ENCODE results near the gene BEND5. TPM values are rescaled to one million over a fixed set of nuclear protein-coding genes. Genes with fewer than 3 reads are reported as not detected.
A peak's percentile ranks its signal among the peaks of the same experiment; 100 is the strongest.

Gene BEND5
- total RNA-seq (11.8 TPM), polyA plus RNA-seq (ENCODE audit: insufficient read depth in 1 of 8, insufficient read length in 8 of 8, low replicate concordance in 1 of 8) (10 to 100 TPM in 6 of 8 donors, 1 to 10 TPM in 2; 8.0 to 20.1 (median 12.7) TPM)
- long read RNA-seq, donor 1, partial matches to known transcripts = 0 of 3 reads
- long read RNA-seq, donor 1, other reads (novel, unspliced or antisense) = 0 of 3 reads
- long read RNA-seq, donor 2, partial matches to known transcripts = 0 of 1 reads
- long read RNA-seq, donor 2, other reads (novel, unspliced or antisense) = 0 of 1 reads
- long read RNA-seq, donor 3, partial matches to known transcripts = 0 of 5 reads
- long read RNA-seq, donor 3, other reads (novel, unspliced or antisense) = 0 of 5 reads
- long read RNA-seq, donor 4 = 0 reads
- long read RNA-seq, donor 5, transcript BEND5-201 (6 exons, 1,716 nt) = major isoform, 9 of 9 reads
- long read RNA-seq, donor 5, partial matches to known transcripts = 0 of 9 reads
- long read RNA-seq, donor 5, other reads (novel, unspliced or antisense) = 0 of 9 reads
- long read RNA-seq, donor 6, transcript BEND5-201 (6 exons, 1,716 nt) = major isoform, 6 of 7 reads
- long read RNA-seq, donor 6, partial matches to known transcripts = 0 of 7 reads
- long read RNA-seq, donor 6, other reads (novel, unspliced or antisense) = 0 of 7 reads
- long read RNA-seq, donor 7, partial matches to known transcripts = 0 of 6 reads
- long read RNA-seq, donor 7, other reads (novel, unspliced or antisense) = 0 of 6 reads
- long read RNA-seq, donor 8, transcript BEND5-201 (6 exons, 1,716 nt) = major isoform, 8 of 12 reads
- long read RNA-seq, donor 8, partial matches to known transcripts = 0 of 12 reads
- long read RNA-seq, donor 8, other reads (novel, unspliced or antisense) = 0 of 12 reads
- long read RNA-seq, donor 9, partial matches to known transcripts = 0 of 1 reads
- long read RNA-seq, donor 9, other reads (novel, unspliced or antisense) = 0 of 1 reads
- long read RNA-seq, donor 10, partial matches to known transcripts = 0 of 2 reads
- long read RNA-seq, donor 10, other reads (novel, unspliced or antisense) = 0 of 2 reads
- long read RNA-seq, donor 11, partial matches to known transcripts = 0 of 5 reads
- long read RNA-seq, donor 11, other reads (novel, unspliced or antisense) = 0 of 5 reads

GRCh38 chr1:48776393-48777218 lies at the start of gene BEND5:
BEND5 (minus strand) TSS chr1:48776891; CDS start chr1:48776831, 60 bp downstream.
- under 1% methylated on average over 65 of the region's 73 CpGs for WGBS (ENCODE audit: insufficient coverage)
- peak within 1 kb of the TSS; percentile 81 for H3K4me3 ChIP-seq (ENCODE audit: low read length)
- no peaks in the 10 kb centered on the region for H3K27me3 ChIP-seq (ENCODE audit: control insufficient read depth, insufficient read depth, low read length)

GRCh38 chr1:48823168-48823567 lies 46.5 kb upstream of the BEND5 start:
- DNase-seq = no peak
- no peaks in the 10 kb centered on the region for H3K36me3 ChIP-seq (ENCODE audit: control insufficient read depth, insufficient read depth, low read length)

More at GRCh38 chr1:48776393-48777218, at the start of gene BEND5:
- H3K36me3 ChIP-seq (ENCODE audit: control insufficient read depth, insufficient read depth, low read length) = peaks cover 16% of the 10 kb centered on the region
- DNase-seq = peak; percentile 94
- H3K27ac ChIP-seq (ENCODE audit: low read length) = peak within 1 kb of the TSS; percentile 75
- H3K4me1 ChIP-seq (ENCODE audit: control insufficient read depth, insufficient read depth, low read length) = peaks cover 20% of the 10 kb centered on the region
- H3K9me3 ChIP-seq (replicated peaks; ENCODE audit: control insufficient read depth, low read depth, low read length) = no peaks in the 10 kb centered on the region

GRCh38 chr1:48820491-48820890 lies 43.8 kb upstream of the BEND5 start:
- no CpG with 5 or more reads among the region's 3 CpGs for WGBS (ENCODE audit: insufficient coverage)
- Histone ChIP-seq H3K9me3 (replicated peaks; ENCODE audit: control insufficient read depth, low read depth, low read length) (no peaks in the 10 kb centered on the region), H3K36me3 (ENCODE audit: control insufficient read depth, insufficient read depth, low read length) (no peaks in the 10 kb centered on the region), H3K4me1 (ENCODE audit: control insufficient read depth, insufficient read depth, low read length) (no peaks in the 10 kb centered on the region), H3K27ac (ENCODE audit: low read length) (no peak overlapping the region), H3K4me3 (ENCODE audit: low read length) (no peak overlapping the region), H3K27me3 (ENCODE audit: control insufficient read depth, insufficient read depth, low read length) (no peaks in the 10 kb centered on the region)
- DNase-seq = no peak

More at GRCh38 chr1:48823168-48823567, 46.5 kb upstream of the BEND5 start:
- H3K27me3 ChIP-seq (ENCODE audit: control insufficient read depth, insufficient read depth, low read length) = peaks cover 2% of the 10 kb centered on the region
- H3K27ac ChIP-seq (ENCODE audit: low read length) = no peak overlapping the region
- H3K4me3 ChIP-seq (ENCODE audit: low read length) = no peak overlapping the region
- H3K9me3 ChIP-seq (replicated peaks; ENCODE audit: control insufficient read depth, low read depth, low read length) = no peaks in the 10 kb centered on the region
- H3K4me1 ChIP-seq (ENCODE audit: control insufficient read depth, insufficient read depth, low read length) = no peaks in the 10 kb centered on the region

GRCh38 chr1:48817505-48818114 lies 40.9 kb upstream of the BEND5 start:
- peak; percentile 63 for DNase-seq
- H3K27me3 ChIP-seq (ENCODE audit: control insufficient read depth, insufficient read depth, low read length) = no peaks in the 10 kb centered on the region
- WGBS (ENCODE audit: insufficient coverage) = 86% methylated on average over 1 of the region's 4 CpGs

GRCh38 chr1:48810740-48811139 lies 34.0 kb upstream of the BEND5 start:
- 43% methylated on average over 1 of the region's 4 CpGs for WGBS (ENCODE audit: insufficient coverage)
- no peaks in the 10 kb centered on the region for H3K27me3 ChIP-seq (ENCODE audit: control insufficient read depth, insufficient read depth, low read length)
- H3K27ac ChIP-seq (ENCODE audit: low read length) = no peak overlapping the region
- no peak overlapping the region for H3K4me3 ChIP-seq (ENCODE audit: low read length)
- peak; percentile 81 for DNase-seq
- H3K9me3 ChIP-seq (replicated peaks; ENCODE audit: control insufficient read depth, low read depth, low read length) = no peaks in the 10 kb centered on the region
- H3K4me1 ChIP-seq (ENCODE audit: control insufficient read depth, insufficient read depth, low read length) = peaks cover 9% of the 10 kb centered on the region
- H3K36me3 ChIP-seq (ENCODE audit: control insufficient read depth, insufficient read depth, low read length) = no peaks in the 10 kb centered on the region

More at GRCh38 chr1:48817505-48818114, 40.9 kb upstream of the BEND5 start:
- no peaks in the 10 kb centered on the region for H3K36me3 ChIP-seq (ENCODE audit: control insufficient read depth, insufficient read depth, low read length)
- H3K27ac ChIP-seq (ENCODE audit: low read length) = no peak overlapping the region
- H3K4me1 ChIP-seq (ENCODE audit: control insufficient read depth, insufficient read depth, low read length) = no peaks in the 10 kb centered on the region
- H3K4me3 ChIP-seq (ENCODE audit: low read length) = no peak overlapping the region
- H3K9me3 ChIP-seq (replicated peaks; ENCODE audit: control insufficient read depth, low read depth, low read length) = no peaks in the 10 kb centered on the region

- no peak for DNase-seq
- WGBS (ENCODE audit: insufficient coverage) = 39% methylated on average over 3 of the region's 3 CpGs
- peaks cover 2% of the 10 kb centered on the region for H3K27me3 ChIP-seq (ENCODE audit: control insufficient read depth, insufficient read depth, low read length)
- no peaks in the 10 kb centered on the region for H3K36me3 ChIP-seq (ENCODE audit: control insufficient read depth, insufficient read depth, low read length)
- H3K9me3 ChIP-seq (replicated peaks; ENCODE audit: control insufficient read depth, low read depth, low read length) = no peaks in the 10 kb centered on the region
- no peak overlapping the region for H3K4me3 ChIP-seq (ENCODE audit: low read length)
- peaks cover 9% of the 10 kb centered on the region for H3K4me1 ChIP-seq (ENCODE audit: control insufficient read depth, insufficient read depth, low read length)
- H3K27ac ChIP-seq (ENCODE audit: low read length) = no peak overlapping the region
These were observed 31.8 kb upstream of the BEND5 start for GRCh38 chr1:48808496-48808895.

GRCh38 chr1:48807554-48808260 lies 31.0 kb upstream of the BEND5 start:
- WGBS (ENCODE audit: insufficient coverage) = no CpG with 5 or more reads among the region's 4 CpGs
- H3K36me3 ChIP-seq (ENCODE audit: control insufficient read depth, insufficient read depth, low read length) = no peaks in the 10 kb centered on the region
- peak overlapping the region; percentile 17 for H3K27ac ChIP-seq (ENCODE audit: low read length)
- H3K27me3 ChIP-seq (ENCODE audit: control insufficient read depth, insufficient read depth, low read length) = peaks cover 2% of the 10 kb centered on the region
- peak; percentile 86 for DNase-seq
- H3K4me1 ChIP-seq (ENCODE audit: control insufficient read depth, insufficient read depth, low read length) = peaks cover 9% of the 10 kb centered on the region
- H3K4me3 ChIP-seq (ENCODE audit: low read length) = no peak overlapping the region
- no peaks in the 10 kb centered on the region for H3K9me3 ChIP-seq (replicated peaks; ENCODE audit: control insufficient read depth, low read depth, low read length)

GRCh38 chr1:48803474-48803873 lies 26.8 kb upstream of the BEND5 start:
- Histone ChIP-seq H3K27me3 (ENCODE audit: control insufficient read depth, insufficient read depth, low read length) (peaks cover 2% of the 10 kb centered on the region), H3K27ac (ENCODE audit: low read length) (no peak overlapping the region), H3K4me1 (ENCODE audit: control insufficient read depth, insufficient read depth, low read length) (peaks cover 9% of the 10 kb centered on the region), H3K36me3 (ENCODE audit: control insufficient read depth, insufficient read depth, low read length) (no peaks in the 10 kb centered on the region), H3K4me3 (ENCODE audit: low read length) (no peak overlapping the region), H3K9me3 (replicated peaks; ENCODE audit: control insufficient read depth, low read depth, low read length) (no peaks in the 10 kb centered on the region)
- DNase-seq = no peak

- H3K27me3 ChIP-seq (ENCODE audit: control insufficient read depth, insufficient read depth, low read length) = no peaks in the 10 kb centered on the region
- no peaks in the 10 kb centered on the region for H3K9me3 ChIP-seq (replicated peaks; ENCODE audit: control insufficient read depth, low read depth, low read length)
- no peaks in the 10 kb centered on the region for H3K36me3 ChIP-seq (ENCODE audit: control insufficient read depth, insufficient read depth, low read length)
- 0% methylated on average over 1 of the region's 1 CpG for WGBS (ENCODE audit: insufficient coverage)
- peaks cover 3% of the 10 kb centered on the region for H3K4me1 ChIP-seq (ENCODE audit: control insufficient read depth, insufficient read depth, low read length)
- no peak overlapping the region for H3K27ac ChIP-seq (ENCODE audit: low read length)
- H3K4me3 ChIP-seq (ENCODE audit: low read length) = no peak overlapping the region
- no peak for DNase-seq
These were observed 18.1 kb upstream of the BEND5 start for GRCh38 chr1:48794816-48795215.

Measured in muscle of leg (tissue), 16 donors.